HepG2 (cell line): ENCODE results near the gene IRF1. TPM values are rescaled to one million over a fixed set of nuclear protein-coding genes. Genes with fewer than 3 reads are reported as not detected.

ENCODE experiments used
- CTCF ChIP-seq: sonication (generic); formaldehyde crosslinking; IDR thresholded peaks from 2 replicates; pipeline ENCODE4 v1.5.0; 2020; ENCODE audit warnings: mild to moderate bottlenecking, missing genetic modification reagents, moderate library complexity
- DMTF1 ChIP-seq: sonication (generic); formaldehyde crosslinking; IDR thresholded peaks from 2 replicates; pipeline ENCODE4 v1.4.0; 2020; ENCODE audit warnings: mild to moderate bottlenecking, missing genetic modification reagents
- GLMP ChIP-seq: sonication (generic); formaldehyde crosslinking; IDR thresholded peaks from 2 replicates; pipeline ENCODE4 v1.9.0; 2021; ENCODE audit warnings: missing genetic modification reagents, mild to moderate bottlenecking, borderline replicate concordance
- GRHL1 ChIP-seq: sonication (generic); formaldehyde crosslinking; conservative IDR thresholded peaks from 2 replicates; pipeline ENCODE4 v1.8.0; 2022; ENCODE audit warnings: missing genetic modification reagents
- HCFC1 ChIP-seq: fragments of 150-350 bp; IDR thresholded peaks from 2 replicates; pipeline ENCODE4 v1.6.1; 2014; ENCODE audit warnings: low read depth, low read length
- HIC2 ChIP-seq: sonication (generic); formaldehyde crosslinking; IDR thresholded peaks from 2 replicates; pipeline ENCODE4 v1.9.0; 2022; ENCODE audit warnings: low read depth, missing genetic modification reagents
- HNRNPLL ChIP-seq: fragments of 200-400 bp; formaldehyde crosslinking; IDR thresholded peaks from 2 replicates; pipeline ENCODE4 v1.6.1; 2017; ENCODE audit warnings: mild to moderate bottlenecking, low read depth, low read length; ENCODE audit not compliant: poor library complexity, severe bottlenecking
- MIXL1 ChIP-seq: IDR thresholded peaks from 2 replicates; pipeline ENCODE4 v1.6.1; 2016
- NFYC ChIP-seq: IDR thresholded peaks from 2 replicates; pipeline ENCODE4 v1.6.1; 2016; ENCODE audit warnings: missing genetic modification reagents, missing compliant biosample characterization
- SMARCE1 ChIP-seq: fragments of 450-650 bp; IDR thresholded peaks from 2 replicates; pipeline ENCODE4 v1.6.1; 2017; ENCODE audit warnings: borderline replicate concordance
- SNAPC5 ChIP-seq: sonication (generic); formaldehyde crosslinking; IDR thresholded peaks from 2 replicates; pipeline ENCODE4 v1.8.1; 2023; ENCODE audit warnings: mild to moderate bottlenecking, missing genetic modification reagents, borderline replicate concordance
- SOX13 ChIP-seq, 3 experiments: fragments of 450-650 bp in 1 of 3; sonication (generic) in 1 of 3; formaldehyde crosslinking in 1 of 3; IDR thresholded peaks in 2 of 3; conservative IDR thresholded peaks in 1 of 3; 2 replicates each; pipeline versions ENCODE4 v1.5.0 to v1.6.1; 2016 to 2020; ENCODE audit warnings: antibody characterized with exemption in 1 of 3, mild to moderate bottlenecking in 1 of 3, missing compliant biosample characterization in 1 of 3, missing genetic modification reagents in 1 of 3, moderate library complexity in 1 of 3
- SOX6 ChIP-seq, 2 experiments: fragments of 450-650 bp in 1 of 2; sonication (generic) in 1 of 2; formaldehyde crosslinking in 1 of 2; IDR thresholded peaks; 2 replicates each; pipeline versions ENCODE4 v1.4.0 to v1.6.1; 2017 to 2020; ENCODE audit warnings: antibody characterized with exemption in 1 of 2, mild to moderate bottlenecking in 1 of 2, missing genetic modification reagents in 1 of 2
- ZNF10 ChIP-seq: sonication (generic); formaldehyde crosslinking; IDR thresholded peaks from 2 replicates; pipeline ENCODE4 v1.4.0; 2020; ENCODE audit warnings: mild to moderate bottlenecking, low read depth, missing genetic modification reagents, borderline replicate concordance
- ZNF253 ChIP-seq: sonication (generic); formaldehyde crosslinking; IDR thresholded peaks from 2 replicates; pipeline ENCODE4 v1.8.0; 2022; ENCODE audit warnings: mild to moderate bottlenecking, missing genetic modification reagents, borderline replicate concordance
- ZNF589 ChIP-seq: sonication (generic); formaldehyde crosslinking; conservative IDR thresholded peaks from 2 replicates; pipeline ENCODE4 v1.8.0; 2022; ENCODE audit warnings: mild to moderate bottlenecking, moderate library complexity, missing genetic modification reagents
- ZNF775 ChIP-seq: sonication (generic); formaldehyde crosslinking; IDR thresholded peaks from 2 replicates; pipeline ENCODE4 v1.4.0; 2020; ENCODE audit warnings: missing genetic modification reagents, mild to moderate bottlenecking, moderate library complexity, borderline replicate concordance
- ZSCAN21 ChIP-seq: sonication (generic); formaldehyde crosslinking; IDR thresholded peaks from 2 replicates; pipeline ENCODE4 v1.8.0; 2022; ENCODE audit warnings: mild to moderate bottlenecking, missing genetic modification reagents, moderate library complexity, borderline replicate concordance
- ZSCAN29 ChIP-seq: sonication (generic); formaldehyde crosslinking; conservative IDR thresholded peaks from 2 replicates; pipeline ENCODE4 v1.4.0; 2020; ENCODE audit warnings: mild to moderate bottlenecking, missing genetic modification reagents
- polyA plus RNA-seq, 8 experiments: library from polyadenylated mRNA; depleted of rRNA in 3 of 8; stranded (reverse) in 7 of 8; unstranded in 1 of 8; fragments of >200 nt; fragmentation: Illumina TruSeq in 4 of 8; extraction: Trizol in 4 of 8; gene quantifications; 2 replicates each; pipeline versions ENCODE4 v1.2.1 to v1.2.3, GENCODE V29; 2011 to 2016; ENCODE audit warnings: low read depth in 4 of 8, missing spikeins in 1 of 8, mixed read lengths in 1 of 8; ENCODE audit not compliant: insufficient read depth in 1 of 8
- total RNA-seq, 5 experiments: library from RNA; depleted of rRNA; stranded (reverse); fragments of >200 nt; fragmentation: Illumina TruSeq; extraction: Trizol; gene quantifications; 2 replicates each; pipeline ENCODE4 v1.2.3, GENCODE V29; 2016; ENCODE audit warnings: low read depth in 1 of 5

IRF1 gene
- total and polyA plus RNA-seq, 2 of the 13 experiments (the other 11 are each of a cell fraction or from before 2014, with no cell fraction given) = 4.1 to 8.8 TPM

GRCh38 chr5:132481596-132482211 is 8.9 kb downstream of the IRF1 start (continued):
- TF ChIP-seq GLMP = no peak
- no peak for TF ChIP-seq ZSCAN29
- no peak for TF ChIP-seq DMTF1 (CRISPR knock-in tag)
- no peak for TF ChIP-seq ZNF253 (CRISPR knock-in tag)
- TF ChIP-seq CTCF = no peak
- TF ChIP-seq SNAPC5 (CRISPR knock-in tag) = no peak
- no peak for TF ChIP-seq ZNF10
- no peak for TF ChIP-seq SOX13 (IDR thresholded peaks at IDR 0.05)
- TF ChIP-seq SOX13 (CRISPR knock-in tag; conservative IDR thresholded peaks at IDR 0.05 in 1 of 2, IDR thresholded peaks at IDR 0.05 in 1 of 2) = peak in 1 of 2 experiments; percentile 88; a peak in 2 of 4 replicates
- TF ChIP-seq ZNF775 (CRISPR knock-in tag) = no peak
- no peak for TF ChIP-seq NFYC (CRISPR knock-in tag)
- TF ChIP-seq ZSCAN21 (CRISPR knock-in tag) = no peak
- no peak for TF ChIP-seq SMARCE1
- no peak for TF ChIP-seq GRHL1
- TF ChIP-seq HNRNPLL = no peak
- no peak for TF ChIP-seq HCFC1
- TF ChIP-seq SOX6 (IDR thresholded peaks at IDR 0.05) = no peak
- peak; percentile 33; the same call in 1 of the 2 replicates for TF ChIP-seq SOX6 (CRISPR knock-in tag; IDR thresholded peaks at IDR 0.05)
- no peak for TF ChIP-seq MIXL1 (CRISPR knock-in tag)
- no peak for TF ChIP-seq ZNF589 (CRISPR knock-in tag)
- TF ChIP-seq HIC2 (CRISPR knock-in tag) = no peak
